Stimulated activated naive CD4-positive, alpha-beta T cell (primary cell): ENCODE results near the gene GRAMD2A.
"Not testable (repeated sequence)": the region's sequence is repeated elsewhere in the genome, so short reads cannot be mapped to it uniquely, and the experiment has no call there.

ENCODE experiments used
- DNase-seq, 6 experiments: peaks; one replicate each; lab custom pipeline; 2025; lab: John Stamatoyannopoulos, UW

Gene GRAMD2A

DNA sequence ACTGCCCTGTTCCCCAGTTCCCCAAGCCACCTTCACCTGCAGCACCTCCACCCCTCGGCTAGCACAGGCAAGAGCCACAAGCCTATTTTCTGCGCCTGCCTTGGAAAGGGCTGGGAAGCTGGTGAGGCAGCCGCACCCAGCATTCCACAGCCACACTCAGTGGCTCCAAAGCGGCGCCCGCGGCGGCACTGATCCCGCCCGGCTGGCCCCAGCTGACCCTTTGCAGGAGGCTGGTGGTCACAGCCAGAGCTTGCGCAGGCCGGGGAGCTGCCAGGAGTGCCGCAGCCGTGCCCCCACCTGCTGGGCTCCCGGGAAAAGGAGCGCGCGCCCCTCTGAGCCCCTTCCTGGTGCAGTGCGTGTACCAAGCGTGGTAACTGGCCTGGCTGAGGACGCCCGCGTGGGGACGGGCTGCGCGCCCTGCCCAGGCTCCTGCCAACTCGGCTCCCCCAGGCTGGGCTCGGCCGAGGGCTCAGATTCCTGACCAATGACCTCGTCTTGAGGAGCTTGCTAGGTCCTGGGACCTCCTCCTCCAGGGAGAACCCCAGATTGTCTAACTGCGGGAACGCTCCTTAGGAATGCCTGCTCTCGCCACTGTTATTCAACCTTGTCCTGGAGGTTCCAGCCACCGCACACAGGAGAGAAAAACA is 13.3 kb downstream of the GRAMD2A start:
- no peak for DNase-seq

DNA sequence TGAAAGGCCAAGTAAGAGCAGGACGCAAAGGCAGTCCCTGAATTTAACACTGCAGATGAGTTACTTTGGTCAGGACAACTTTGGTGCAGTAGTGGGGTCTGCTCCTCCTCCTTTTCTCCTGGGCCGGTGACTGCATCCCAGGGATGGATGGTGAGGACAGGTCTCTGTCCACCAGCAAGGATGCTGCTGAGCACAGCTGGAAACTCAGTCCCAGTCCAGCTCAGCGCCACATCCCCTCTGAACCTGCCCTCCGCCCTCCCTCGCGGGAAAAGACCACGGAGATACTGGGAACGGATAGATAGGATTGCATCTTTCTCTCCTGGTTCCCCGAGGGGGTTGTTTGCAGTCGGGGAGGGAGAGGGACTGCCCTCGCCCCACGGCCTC is 13.8 kb downstream of the GRAMD2A start:
- DNase-seq: no peak

- DNase-seq: no peak
Measured at GRCh38 chr15:72182673-72183072, 14.9 kb downstream of the GRAMD2A start.

DNA sequence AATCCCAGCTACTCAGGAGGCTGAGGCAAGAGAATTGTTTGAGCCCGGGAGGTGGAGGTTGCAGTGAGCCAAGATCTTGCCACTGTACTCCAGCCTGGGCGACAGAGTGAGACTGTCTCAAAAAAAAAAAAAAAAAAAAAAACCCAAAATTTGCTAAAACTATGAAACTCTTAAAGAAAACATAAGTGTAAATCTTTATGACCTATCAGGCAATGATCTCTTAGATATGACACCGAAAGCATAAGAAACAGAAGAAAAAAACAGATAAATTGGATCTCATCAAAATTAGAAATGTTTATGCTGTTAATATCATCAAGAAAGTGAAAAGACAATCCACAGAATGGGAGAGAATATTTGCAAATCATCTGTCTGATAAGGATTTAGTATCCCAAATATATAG is 15.3 kb downstream of the GRAMD2A start:
- DNase-seq: no peak

- no peak for DNase-seq
Measured at GRCh38 chr15:72180761-72181324, 16.7 kb downstream of the GRAMD2A start.

DNA sequence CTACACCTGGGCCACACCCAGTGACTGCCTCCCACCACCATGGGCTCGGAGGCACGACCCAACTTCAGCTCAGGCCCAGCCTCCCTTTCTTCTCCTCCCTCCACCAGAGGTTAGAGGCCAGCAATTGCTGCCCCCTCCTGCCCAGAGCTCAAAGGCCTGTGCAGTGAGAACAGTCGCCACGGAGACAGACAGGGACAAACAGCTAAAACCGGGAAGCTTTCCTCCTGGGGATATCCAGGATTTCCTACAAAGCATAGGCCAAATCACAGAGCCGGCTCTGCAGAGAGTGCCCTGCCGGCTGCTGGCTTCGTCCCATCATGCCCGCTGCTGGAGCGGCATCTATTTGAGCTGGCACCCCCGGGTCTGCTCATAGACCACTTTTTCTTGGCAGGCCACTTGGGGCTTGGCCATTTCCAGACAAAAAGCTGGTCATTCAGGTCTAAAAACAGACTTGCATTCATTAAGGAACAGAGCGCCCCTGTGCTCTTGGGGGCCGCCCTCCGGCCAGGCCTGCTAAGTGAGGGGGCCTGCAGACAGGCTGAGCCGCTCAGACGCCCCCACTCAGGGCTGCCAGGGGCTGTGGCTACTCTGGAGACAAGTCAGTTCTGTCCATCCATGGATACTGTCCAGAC is 17.5 kb downstream of the GRAMD2A start:
- no peak for DNase-seq

- DNase-seq: no peak
Measured at GRCh38 chr15:72178976-72179585, 18.5 kb downstream of the GRAMD2A start.

- no peak for DNase-seq
Measured at GRCh38 chr15:72176743-72177142, 20.8 kb downstream of the GRAMD2A start.

DNA sequence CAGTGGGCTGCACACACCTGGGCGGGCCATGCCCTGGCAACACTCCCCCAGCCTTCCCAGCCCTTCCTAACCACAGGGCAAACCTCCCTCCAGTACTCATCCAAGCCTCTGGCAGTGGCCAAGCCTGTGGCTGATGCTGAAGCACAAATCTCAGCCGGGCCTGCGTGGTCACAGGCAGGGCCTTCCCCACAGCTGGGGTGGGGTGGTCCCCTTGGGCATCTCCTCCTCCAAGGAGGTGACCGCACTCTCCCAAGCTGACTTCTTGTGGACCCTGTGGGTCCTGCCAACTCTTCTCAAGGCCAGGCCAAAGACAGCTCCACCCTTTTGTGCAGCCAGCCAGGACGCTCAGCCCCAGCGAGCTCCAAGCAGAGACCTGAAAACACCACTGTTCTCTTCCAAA is 21.4 kb downstream of the GRAMD2A start:
- DNase-seq: no peak

DNA sequence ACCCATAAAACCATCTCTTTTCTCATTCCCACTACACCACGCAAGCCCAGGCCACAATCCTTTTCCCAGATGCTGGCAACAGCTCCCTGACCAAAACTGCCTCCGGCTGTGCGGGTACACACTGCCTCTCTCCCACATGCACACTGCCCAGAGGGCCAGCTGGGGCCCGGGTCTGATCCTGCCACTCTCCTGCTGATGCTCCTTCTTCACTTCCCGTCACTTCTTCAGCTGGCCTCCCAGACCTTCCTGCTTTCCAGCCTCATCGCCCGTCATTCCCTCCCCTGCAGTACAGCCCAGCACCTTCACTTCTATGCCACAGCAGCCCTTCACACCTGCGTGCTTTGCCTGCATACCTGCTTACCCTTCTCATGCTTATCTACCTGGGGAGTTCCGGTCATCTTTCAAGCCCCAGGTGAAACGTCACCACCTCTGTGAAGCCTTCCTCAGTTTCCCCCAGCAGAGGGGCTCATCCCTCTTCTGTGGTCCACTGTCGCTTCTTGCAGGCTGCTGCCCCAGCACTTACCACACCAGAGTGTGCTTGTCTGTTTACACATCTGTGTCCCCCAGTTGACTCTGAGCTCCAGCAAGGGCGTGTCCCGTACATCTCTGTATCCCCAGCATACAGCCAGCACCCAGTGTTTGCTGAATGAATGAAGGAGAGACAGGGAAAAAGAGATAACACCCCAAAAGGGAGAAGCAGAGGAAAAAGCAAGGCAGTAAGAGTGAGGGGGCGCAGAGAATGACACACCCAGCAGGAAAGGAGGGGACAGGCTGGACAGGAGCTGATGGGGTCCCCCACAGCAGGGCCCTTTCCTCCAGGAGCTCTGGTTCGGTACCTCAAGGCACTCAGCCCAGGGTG is 22.2 kb downstream of the GRAMD2A start:
- no peak for DNase-seq

GRCh38 chr15:72174551-72175165 is 22.9 kb downstream of the GRAMD2A start:
- no peak for DNase-seq

GRCh38 chr15:72173864-72174550 is 23.6 kb downstream of the GRAMD2A start:
- no peak for DNase-seq

DNA sequence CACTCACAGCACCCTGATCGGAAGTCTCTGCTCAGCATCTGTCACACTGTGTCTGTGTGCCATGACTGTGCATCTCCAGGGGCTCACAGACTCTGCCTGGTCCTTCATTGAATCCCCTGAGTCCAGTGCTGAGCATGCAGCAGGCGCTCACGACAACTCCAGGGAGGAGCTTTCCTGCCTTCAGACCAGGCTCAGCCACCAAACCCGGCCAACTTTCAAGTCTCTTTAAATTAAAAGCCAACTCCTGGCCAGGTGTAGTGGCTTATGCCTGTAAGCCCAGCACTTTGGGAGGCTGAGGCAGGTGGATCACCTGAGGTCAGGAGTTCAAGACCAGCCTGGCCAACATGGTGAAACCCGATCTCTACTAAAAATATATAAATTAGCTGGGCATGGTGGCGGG is 24.2 kb downstream of the GRAMD2A start:
- no peak for DNase-seq

- DNase-seq: no peak
Measured at GRCh38 chr15:72172796-72173195, 24.8 kb downstream of the GRAMD2A start.

GRCh38 chr15:72171978-72172377 is 25.6 kb downstream of the GRAMD2A start:
- DNase-seq: not testable (repeated sequence)

GRCh38 chr15:72170691-72171090 is 26.9 kb downstream of the GRAMD2A start:
- DNase-seq: no peak

GRCh38 chr15:72169921-72170611 is 27.5 kb downstream of the GRAMD2A start:
- no peak for DNase-seq

DNA sequence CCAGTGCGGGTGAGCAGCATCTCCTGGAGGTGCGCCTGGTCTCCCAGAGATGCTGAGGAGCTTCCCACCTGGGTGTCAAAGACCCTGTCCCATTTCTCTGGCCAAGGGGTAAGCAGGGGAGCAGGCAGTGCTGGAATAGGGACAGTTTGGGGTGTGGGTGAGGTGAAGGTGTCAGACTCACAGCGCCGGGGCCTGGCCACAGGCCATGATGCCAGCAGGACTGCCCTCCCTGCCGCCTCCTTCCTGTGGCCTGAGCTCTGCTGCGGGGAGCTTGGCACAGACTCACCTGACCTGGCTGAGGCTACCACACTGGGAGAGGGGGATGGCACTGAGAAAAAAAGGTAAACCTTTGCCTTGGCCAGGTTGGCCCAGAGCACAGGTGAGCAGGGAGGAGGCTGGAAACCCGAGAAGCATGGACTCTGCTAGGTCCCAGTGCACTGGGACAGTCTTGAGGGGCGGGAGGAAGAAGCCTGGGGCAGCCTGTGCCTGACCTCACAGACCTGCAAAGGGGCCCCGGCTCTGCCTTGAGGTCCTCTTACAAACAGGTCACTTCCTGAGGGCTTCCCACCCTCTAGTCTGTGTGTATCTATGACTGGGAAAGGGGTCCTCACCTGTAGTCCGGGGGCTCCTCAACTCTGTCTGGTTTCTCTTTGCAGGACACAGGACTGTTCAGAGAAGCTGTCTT is 28.2 kb downstream of the GRAMD2A start:
- no peak for DNase-seq

DNA sequence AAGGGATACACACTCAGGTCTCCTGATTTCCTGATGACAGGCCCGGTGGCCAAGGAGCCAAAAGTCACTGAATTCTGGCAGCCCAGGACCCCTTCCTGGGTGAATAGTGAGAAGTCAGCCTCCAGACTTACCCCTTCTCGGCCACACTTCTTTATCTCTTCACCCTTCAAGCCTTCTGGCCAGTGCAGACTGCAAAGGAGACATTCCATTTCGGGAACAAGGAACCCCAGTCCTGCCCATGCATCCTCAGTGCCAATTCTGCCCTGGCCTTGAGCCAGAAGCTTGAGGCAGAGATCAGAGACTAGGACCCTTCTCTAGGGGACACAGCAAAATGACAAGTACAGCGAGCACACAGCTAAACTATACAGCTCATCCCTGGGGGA is 28.8 kb downstream of the GRAMD2A start:
- no peak for DNase-seq
